IPS-15b (cell line): ENCODE measurements around the gene SV2B.

ENCODE experiments used
- H3K27me3 ChIP-seq: one replicate; pipeline ENCODE4 v1.6.1; 2013; ENCODE audit warnings: low read length; ENCODE audit not compliant: control insufficient read depth, insufficient read depth
- H3K36me3 ChIP-seq: one replicate; pipeline ENCODE4 v1.6.1; 2013; ENCODE audit warnings: low read length; ENCODE audit not compliant: control insufficient read depth, insufficient read depth
- H3K4me1 ChIP-seq: one replicate; pipeline ENCODE4 v1.6.1; 2013; ENCODE audit warnings: mild to moderate bottlenecking, low read length; ENCODE audit not compliant: control insufficient read depth, insufficient read depth
- H3K4me3 ChIP-seq: one replicate; pipeline ENCODE4 v1.5.1; 2013; ENCODE audit warnings: low read depth, low read length
- H3K9ac ChIP-seq: one replicate; pipeline ENCODE4 v1.6.1; 2013; ENCODE audit warnings: low read depth, mild to moderate bottlenecking, low read length
- H3K9me3 ChIP-seq: one replicate; pipeline ENCODE4 v1.6.1; 2013; ENCODE audit warnings: mild to moderate bottlenecking, low read length; ENCODE audit not compliant: control insufficient read depth, insufficient read depth

SV2B gene

DNA sequence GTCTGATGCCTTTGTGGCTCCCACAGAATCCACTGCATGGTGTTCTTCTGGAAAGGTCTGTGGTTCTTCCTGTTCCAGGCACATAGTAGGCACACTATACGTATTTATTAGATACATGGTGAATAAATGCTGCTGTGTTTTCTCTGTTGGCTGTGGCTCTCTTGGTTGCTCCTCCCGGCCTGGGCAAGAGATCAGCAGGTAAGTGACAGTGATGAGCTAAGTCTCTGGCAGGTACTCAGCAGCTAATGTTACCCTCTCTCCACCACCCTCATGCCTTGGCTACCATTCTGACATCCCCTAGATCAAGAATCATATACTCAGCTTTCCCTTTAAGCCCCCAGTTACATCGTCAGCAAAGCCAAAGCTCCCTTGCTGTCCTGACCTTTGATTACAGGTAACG lies 8.4 kb downstream of the SV2B start:
- H3K4me1 ChIP-seq = no peaks in the 10 kb centered on the region
- peaks cover 3% of the 10 kb centered on the region for H3K27me3 ChIP-seq

DNA sequence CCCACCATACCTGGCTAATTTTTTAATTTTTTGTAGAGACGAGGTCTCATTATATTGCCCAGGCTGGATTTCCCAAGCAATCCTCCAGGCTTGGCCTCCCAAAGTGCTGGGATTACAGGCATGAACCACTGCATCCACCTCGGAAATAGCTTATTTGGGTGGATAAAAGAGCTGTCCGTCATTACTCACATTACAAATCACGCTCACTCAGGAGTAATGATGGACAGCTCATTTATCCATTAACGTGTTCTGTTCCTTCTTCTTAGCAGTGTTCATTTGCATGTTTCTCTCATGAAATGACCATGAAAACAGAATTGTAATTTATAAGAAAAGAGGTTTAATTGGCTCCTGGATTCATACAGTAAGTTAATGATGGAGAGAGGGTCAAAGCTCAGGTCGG lies 9.8 kb downstream of the SV2B start:
- no peaks in the 10 kb centered on the region for H3K36me3 ChIP-seq

More for the DNA sequence above, 8.4 kb downstream of the SV2B start:
- H3K9me3 ChIP-seq = no peaks in the 10 kb centered on the region
- H3K36me3 ChIP-seq = no peaks in the 10 kb centered on the region
- H3K9ac ChIP-seq = no peak overlapping the region
- no peak overlapping the region for H3K4me3 ChIP-seq

DNA sequence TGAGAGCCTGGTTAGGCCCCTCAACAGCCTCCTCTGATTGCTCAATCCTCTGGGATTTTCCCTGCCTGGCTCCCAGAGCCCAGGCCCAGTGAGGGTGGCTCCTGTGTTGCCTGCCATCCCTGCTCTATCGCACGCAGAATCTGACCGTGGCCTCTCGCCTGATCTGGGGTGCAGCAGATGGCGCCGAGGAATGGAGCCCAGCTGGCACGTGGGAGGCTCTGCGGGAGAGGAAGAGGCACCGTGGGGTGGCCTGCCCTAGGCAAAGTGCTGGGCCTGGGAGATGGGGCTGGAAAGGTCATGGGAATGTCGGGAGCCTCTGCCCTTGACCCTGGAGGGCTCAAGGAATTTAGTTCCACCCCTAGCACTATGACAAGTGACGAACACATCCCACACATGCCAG lies 10.3 kb downstream of the SV2B start:
- no peak overlapping the region for H3K4me3 ChIP-seq
- peaks cover under 1% of the 10 kb centered on the region for H3K27me3 ChIP-seq
- H3K9me3 ChIP-seq = no peaks in the 10 kb centered on the region
- H3K4me1 ChIP-seq = no peaks in the 10 kb centered on the region
- no peaks in the 10 kb centered on the region for H3K36me3 ChIP-seq
- H3K9ac ChIP-seq = no peak overlapping the region

More for the DNA sequence above, 9.8 kb downstream of the SV2B start:
- H3K9me3 ChIP-seq = no peaks in the 10 kb centered on the region
- no peak overlapping the region for H3K9ac ChIP-seq
- no peak overlapping the region for H3K4me3 ChIP-seq
- no peaks in the 10 kb centered on the region for H3K4me1 ChIP-seq
- H3K27me3 ChIP-seq = peaks cover 2% of the 10 kb centered on the region

DNA sequence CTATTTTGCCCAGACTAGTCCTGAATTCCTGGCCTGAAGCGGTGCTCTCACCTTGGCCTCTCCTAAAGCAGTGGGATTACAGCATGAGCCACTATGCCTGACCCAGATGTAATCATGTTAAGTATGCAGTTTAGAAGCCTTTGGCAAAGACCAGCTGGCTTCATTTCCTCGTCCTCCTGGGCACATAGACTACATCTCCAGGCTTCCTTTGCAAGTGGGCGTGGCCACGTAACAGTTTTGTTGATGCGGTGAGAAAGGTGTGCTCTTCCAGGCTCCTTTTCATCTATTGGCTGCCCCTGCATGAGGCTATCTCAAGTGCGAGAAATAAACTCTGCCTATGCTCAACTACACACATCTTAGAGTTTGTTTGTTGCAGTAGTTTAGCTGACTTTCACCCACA lies 13.0 kb downstream of the SV2B start:
- H3K4me1 ChIP-seq = no peaks in the 10 kb centered on the region
- H3K27me3 ChIP-seq = no peaks in the 10 kb centered on the region
- H3K4me3 ChIP-seq = no peak overlapping the region
- H3K9ac ChIP-seq = no peak overlapping the region
- H3K9me3 ChIP-seq = no peaks in the 10 kb centered on the region
- H3K36me3 ChIP-seq = no peaks in the 10 kb centered on the region

DNA sequence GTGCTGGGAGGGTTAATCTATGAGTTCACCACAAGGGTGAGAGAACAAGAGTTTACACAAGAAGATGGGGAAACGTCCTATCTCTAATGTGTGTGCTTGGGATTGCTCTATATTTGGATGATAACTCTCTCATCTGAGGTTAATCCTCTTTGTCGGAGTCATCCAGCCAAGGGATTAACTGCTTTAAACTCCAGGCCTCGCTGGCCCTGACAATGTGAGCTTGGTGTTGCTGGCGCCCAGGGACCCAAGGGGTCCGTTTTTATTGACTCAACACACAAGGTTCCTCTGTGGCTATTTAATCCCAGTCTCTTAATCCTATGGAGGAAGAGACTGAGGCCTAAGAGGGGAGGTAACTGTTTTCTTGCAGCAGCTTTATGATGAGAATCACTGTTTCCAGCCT lies 14.2 kb downstream of the SV2B start:
- H3K9ac ChIP-seq = no peak overlapping the region
- H3K4me3 ChIP-seq = no peak overlapping the region
- H3K9me3 ChIP-seq = no peaks in the 10 kb centered on the region
- H3K36me3 ChIP-seq = no peaks in the 10 kb centered on the region
- H3K4me1 ChIP-seq = no peaks in the 10 kb centered on the region
- no peaks in the 10 kb centered on the region for H3K27me3 ChIP-seq

DNA sequence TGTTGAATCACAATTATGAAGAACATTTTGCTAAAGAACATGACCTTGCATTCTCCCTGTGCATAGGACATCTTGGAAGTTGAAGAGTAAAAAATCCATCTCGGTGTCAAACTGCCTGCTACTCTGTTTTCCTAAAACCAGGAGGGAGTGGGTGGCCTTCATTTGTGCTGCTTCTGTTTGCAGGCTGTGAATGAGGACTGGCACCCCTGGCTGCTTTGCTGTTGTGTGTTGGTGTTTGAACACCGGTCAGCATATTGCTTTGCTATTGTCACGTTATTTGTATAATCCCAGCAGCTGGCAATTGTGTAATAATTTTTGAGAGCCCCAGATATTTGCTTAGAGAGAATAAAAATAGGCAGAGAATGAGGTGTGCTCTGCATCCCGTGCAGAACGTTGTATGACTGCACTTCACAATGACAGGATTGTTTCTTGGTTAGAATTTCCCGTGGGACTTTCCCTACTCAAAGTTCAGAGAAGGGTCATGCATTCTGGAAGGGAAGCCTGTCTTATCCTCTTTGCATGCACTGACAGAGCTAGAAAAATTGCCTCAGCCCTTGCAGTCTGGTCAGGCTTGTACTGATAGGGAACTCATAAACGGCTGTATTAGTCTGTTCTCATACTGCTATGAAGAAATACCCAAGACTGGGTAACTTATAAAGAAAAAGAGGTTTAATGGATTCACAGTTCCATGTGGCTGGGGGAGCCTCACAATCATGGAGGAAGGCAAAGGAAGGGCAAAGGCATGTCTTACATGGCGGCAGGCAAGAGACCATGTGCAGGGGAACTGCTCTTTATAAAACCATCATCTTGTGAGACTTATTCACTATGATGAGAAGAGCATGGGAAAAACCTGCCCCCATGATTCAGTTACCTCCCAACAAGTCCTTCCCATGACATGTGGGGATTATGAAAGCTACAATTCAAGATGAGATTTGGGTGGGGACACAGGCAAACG lies 16.3 kb downstream of the SV2B start:
- H3K4me1 ChIP-seq = no peaks in the 10 kb centered on the region
- H3K36me3 ChIP-seq = no peaks in the 10 kb centered on the region
- H3K27me3 ChIP-seq = no peaks in the 10 kb centered on the region
- H3K9ac ChIP-seq = no peak overlapping the region
- no peaks in the 10 kb centered on the region for H3K9me3 ChIP-seq
- no peak overlapping the region for H3K4me3 ChIP-seq

DNA sequence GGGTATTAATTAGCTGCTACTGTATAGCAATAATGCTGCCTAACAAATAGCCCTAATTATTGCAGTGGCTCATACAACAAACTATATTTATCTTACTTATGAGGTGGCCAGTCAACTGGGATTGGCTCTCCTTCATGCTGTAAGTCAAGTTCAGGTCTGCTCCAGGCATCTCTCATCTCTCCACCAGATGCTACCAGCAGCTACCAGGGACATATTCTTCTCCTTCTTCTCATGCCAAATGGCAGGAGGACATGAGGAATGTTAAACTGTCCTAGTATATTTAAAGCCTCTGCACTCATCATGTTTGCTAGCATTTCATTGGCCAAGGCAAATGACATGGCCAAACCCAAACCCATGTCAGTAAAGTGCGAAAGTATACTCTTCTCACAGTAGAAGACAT lies 17.3 kb downstream of the SV2B start:
- Histone ChIP-seq H3K9ac (no peak overlapping the region), H3K36me3 (no peaks in the 10 kb centered on the region), H3K4me1 (no peaks in the 10 kb centered on the region), H3K9me3 (no peaks in the 10 kb centered on the region), H3K4me3 (no peak overlapping the region), H3K27me3 (no peaks in the 10 kb centered on the region)

DNA sequence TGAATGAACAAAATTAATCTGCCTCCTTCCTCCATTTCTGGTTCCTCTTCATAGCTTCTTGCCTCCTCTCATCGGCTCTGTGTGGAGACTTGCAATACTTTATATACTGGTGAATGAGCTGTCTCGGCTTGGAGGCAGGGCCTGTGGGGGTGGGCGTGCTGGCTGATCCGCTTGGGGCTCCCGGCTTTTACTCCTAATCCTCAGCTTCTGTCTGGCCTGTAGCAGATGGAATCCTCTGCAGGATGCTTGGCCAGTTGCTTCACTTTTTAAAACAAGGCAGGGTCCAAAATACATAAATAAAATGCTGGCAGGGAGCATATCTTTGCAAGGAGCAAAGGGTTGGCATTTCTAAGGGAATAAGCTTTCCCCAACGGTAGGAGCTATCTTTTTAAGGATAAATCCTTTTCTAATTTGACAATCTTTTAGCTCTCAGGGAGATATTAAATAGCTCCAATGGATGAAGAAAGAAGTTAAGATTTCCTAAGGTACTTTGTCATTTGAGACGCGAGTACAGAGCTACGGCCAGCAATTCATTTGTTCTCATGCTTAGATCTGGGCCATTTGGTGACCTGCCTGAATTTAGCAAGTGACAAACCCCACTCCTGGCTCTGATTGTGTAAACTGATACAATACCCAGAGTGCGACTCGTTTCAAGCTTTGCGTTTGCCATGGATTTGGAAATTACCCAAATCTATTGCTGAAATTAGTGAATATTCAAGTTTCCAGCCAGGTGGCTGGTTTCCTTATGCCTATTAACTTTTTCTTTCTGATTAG lies 18.9 kb downstream of the SV2B start:
- no peaks in the 10 kb centered on the region for H3K4me1 ChIP-seq
- no peaks in the 10 kb centered on the region for H3K27me3 ChIP-seq
- H3K36me3 ChIP-seq = no peaks in the 10 kb centered on the region
- H3K4me3 ChIP-seq = no peak overlapping the region
- no peak overlapping the region for H3K9ac ChIP-seq
- H3K9me3 ChIP-seq = no peaks in the 10 kb centered on the region

DNA sequence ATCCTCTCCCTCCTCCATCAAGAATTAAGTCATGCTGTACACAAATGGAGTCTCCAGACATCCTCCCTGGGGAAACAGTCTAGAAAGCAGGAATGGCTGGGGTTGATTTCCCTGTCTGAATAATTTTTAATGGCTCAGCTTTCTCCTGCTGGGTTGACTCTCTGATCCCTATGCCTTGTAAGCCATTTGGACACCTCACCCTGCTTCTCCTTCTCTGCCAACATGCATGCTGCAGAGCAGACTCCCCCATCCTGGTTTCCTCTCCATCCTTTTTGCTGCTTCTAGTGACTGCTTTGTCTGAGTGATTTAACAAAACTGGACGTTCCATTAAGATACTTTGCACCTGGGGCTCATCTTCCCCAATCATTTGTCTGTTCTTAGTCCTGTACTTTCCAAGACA lies 22.2 kb downstream of the SV2B start:
- Histone ChIP-seq H3K4me1 (no peaks in the 10 kb centered on the region), H3K4me3 (no peak overlapping the region), H3K27me3 (no peaks in the 10 kb centered on the region)

DNA sequence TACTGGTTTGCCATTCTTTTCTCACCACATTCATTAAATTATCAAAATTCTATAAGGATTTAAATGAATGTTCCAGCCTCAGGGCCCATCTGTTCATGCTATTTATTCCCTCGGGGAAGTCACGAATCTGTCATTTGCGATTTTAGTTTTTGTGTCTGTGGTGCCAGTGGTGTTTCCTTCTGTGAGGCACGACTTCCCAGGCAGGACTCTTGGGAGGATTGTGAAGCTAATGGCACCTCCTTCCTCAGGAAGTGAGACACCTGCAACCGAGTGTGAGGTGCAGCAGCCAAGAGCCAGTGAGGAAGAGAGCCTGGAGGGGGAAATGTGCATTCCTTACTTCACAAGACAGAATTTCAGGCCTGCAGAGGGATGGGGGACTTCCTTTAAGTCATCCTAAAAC lies 24.1 kb downstream of the SV2B start:
- no peaks in the 10 kb centered on the region for H3K27me3 ChIP-seq
- peaks cover 5% of the 10 kb centered on the region for H3K4me1 ChIP-seq
- H3K9ac ChIP-seq = no peak overlapping the region
- H3K36me3 ChIP-seq = no peaks in the 10 kb centered on the region
- no peaks in the 10 kb centered on the region for H3K9me3 ChIP-seq
- H3K4me3 ChIP-seq = no peak overlapping the region

More for the DNA sequence above, 22.2 kb downstream of the SV2B start:
- Histone ChIP-seq H3K36me3 (no peaks in the 10 kb centered on the region), H3K9me3 (no peaks in the 10 kb centered on the region), H3K9ac (no peak overlapping the region)

DNA sequence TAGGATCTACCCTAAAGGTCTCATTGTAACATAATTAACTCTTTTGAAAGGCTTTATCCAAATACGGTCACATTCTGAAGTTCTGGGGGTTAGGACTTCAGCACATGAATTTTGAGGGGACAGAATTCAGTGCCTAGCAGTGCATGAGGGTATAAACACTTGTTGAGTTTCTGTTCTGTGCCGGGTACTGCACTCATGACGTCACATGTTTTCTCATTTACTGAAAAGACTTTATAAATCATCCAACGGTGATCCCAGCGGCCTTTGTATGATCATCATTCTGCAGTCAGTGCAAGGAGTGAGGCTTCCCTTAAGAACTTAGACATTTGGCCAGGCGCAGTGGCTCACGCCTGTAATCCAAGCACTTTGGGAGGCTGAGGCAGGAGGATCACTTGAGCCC lies 25.1 kb downstream of the SV2B start:
- Histone ChIP-seq H3K9me3 (no peaks in the 10 kb centered on the region), H3K27me3 (no peaks in the 10 kb centered on the region), H3K36me3 (no peaks in the 10 kb centered on the region), H3K4me3 (no peak overlapping the region), H3K4me1 (peaks cover 5% of the 10 kb centered on the region), H3K9ac (no peak overlapping the region)

DNA sequence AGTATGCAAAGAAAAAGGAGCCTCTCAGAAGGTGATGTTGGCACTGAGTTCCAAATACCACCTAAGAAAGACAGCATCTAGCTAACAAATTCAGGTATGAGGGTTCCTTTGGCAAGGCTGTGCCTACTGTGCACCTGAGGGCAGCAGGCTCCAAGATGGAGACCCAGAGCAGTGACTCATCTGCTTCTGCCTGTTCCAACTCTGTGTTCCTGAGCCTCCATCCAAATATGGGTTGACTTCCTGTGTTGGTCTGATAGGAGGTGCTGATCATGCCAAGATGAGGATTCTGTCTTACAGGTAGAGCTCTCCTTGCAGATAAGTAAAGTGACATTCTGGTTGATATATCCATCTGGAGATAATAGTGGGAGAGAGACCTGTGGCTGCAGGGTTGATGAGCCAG lies 26.0 kb downstream of the SV2B start:
- Histone ChIP-seq H3K27me3 (no peaks in the 10 kb centered on the region), H3K4me1 (peaks cover 5% of the 10 kb centered on the region), H3K4me3 (no peak overlapping the region), H3K36me3 (no peaks in the 10 kb centered on the region), H3K9ac (no peak overlapping the region), H3K9me3 (no peaks in the 10 kb centered on the region)
